DOHH2 (cell line): ENCODE results near the gene RAD51C.

Experiments used
- H3F3A ChIP-seq: fragments of 200-600 bp; sonication (generic), shearing (Covaris generic); 2 replicates; pipeline ENCODE4 v1.6.0; 2016; ENCODE audit warnings: antibody characterized with exemption, mild to moderate bottlenecking; ENCODE audit not compliant: control insufficient read depth, insufficient read depth
- H3K27ac ChIP-seq: fragments of 200-600 bp; sonication (generic); 2 replicates; pipeline ENCODE4 v1.5.1; 2014; ENCODE audit warnings: low read depth, mild to moderate bottlenecking, low read length, moderate library complexity
- H3K27me3 ChIP-seq: fragments of 200-600 bp; sonication (generic); 2 replicates; pipeline ENCODE4 v1.6.1; 2014; ENCODE audit warnings: mild to moderate bottlenecking, low read length, mixed read lengths; ENCODE audit not compliant: control insufficient read depth
- H3K36me3 ChIP-seq: fragments of 200-600 bp; sonication (generic); 2 replicates; pipeline ENCODE4 v1.6.1; 2014; ENCODE audit warnings: mild to moderate bottlenecking, low read length, moderate library complexity, mixed read lengths; ENCODE audit not compliant: control insufficient read depth
- H3K4me1 ChIP-seq: fragments of 200-600 bp; sonication (generic); 2 replicates; pipeline ENCODE4 v1.6.1; 2014; ENCODE audit warnings: mild to moderate bottlenecking, low read length, mixed read lengths; ENCODE audit not compliant: control insufficient read depth
- H3K4me2 ChIP-seq: fragments of 200-600 bp; sonication (generic); 2 replicates; pipeline ENCODE4 v1.6.0; 2014; ENCODE audit warnings: mild to moderate bottlenecking, low read length, moderate library complexity
- H3K4me3 ChIP-seq: fragments of 200-600 bp; sonication (generic); 2 replicates; pipeline ENCODE4 v1.5.1; 2014; ENCODE audit warnings: mild to moderate bottlenecking, low read length, mixed read lengths
- H3K79me2 ChIP-seq: fragments of 200-600 bp; sonication (generic); 2 replicates; pipeline ENCODE4 v1.6.1; 2014; ENCODE audit warnings: mild to moderate bottlenecking, low read length, mixed read lengths; ENCODE audit not compliant: control insufficient read depth
- H3K9me2 ChIP-seq: fragments of 200-600 bp; sonication (generic); replicated peaks from 2 replicates; pipeline ENCODE4 v1.6.1; 2014; ENCODE audit warnings: mild to moderate bottlenecking, low read length, mixed read lengths; ENCODE audit not compliant: control insufficient read depth
- H3K9me3 ChIP-seq: fragments of 200-600 bp; sonication (generic); 2 replicates; pipeline ENCODE4 v1.6.1; 2014; ENCODE audit warnings: antibody characterized with exemption, low read length, mixed read lengths; ENCODE audit not compliant: control insufficient read depth, insufficient read depth
- H4K20me1 ChIP-seq: fragments of 200-600 bp; sonication (generic); 2 replicates; pipeline ENCODE4 v1.6.0; 2014; ENCODE audit warnings: low read depth, mild to moderate bottlenecking, antibody characterized with exemption, low read length, moderate library complexity; ENCODE audit not compliant: control insufficient read depth, insufficient read depth
- CTCF ChIP-seq: fragments of 200-600 bp; sonication (generic); IDR thresholded peaks from one replicate; pipeline ENCODE4 v1.5.1; 2014; ENCODE audit warnings: antibody characterized with exemption, mild to moderate bottlenecking, low read depth, low read length; ENCODE audit not compliant: poor library complexity, severe bottlenecking
- EZH2phosphoT487 ChIP-seq: fragments of 200-600 bp; sonication (generic); IDR thresholded peaks from 2 replicates; pipeline ENCODE4 v1.6.1; 2017; ENCODE audit warnings: borderline replicate concordance, mild to moderate bottlenecking, antibody characterized with exemption, low read length, moderate library complexity, mixed read lengths

The RAD51C gene

GRCh38 chr17:58722274-58722673 is 29.9 kb downstream of the RAD51C start:
- H3K4me3 ChIP-seq, result no peak overlapping the region
- no peaks in the 10 kb centered on the region for H3K79me2 ChIP-seq
- peaks cover 3% of the 10 kb centered on the region; the same call in 1 of the 2 replicates for H3F3A ChIP-seq
- H3K9me3 ChIP-seq, result no peaks in the 10 kb centered on the region
- no peak overlapping the region for H3K27ac ChIP-seq
- no peaks in the 10 kb centered on the region for H3K9me2 ChIP-seq
- H3K4me2 ChIP-seq, result no peak overlapping the region
- TF ChIP-seq CTCF, result no peak
- TF ChIP-seq EZH2phosphoT487, result no peak
- no peaks in the 10 kb centered on the region for H3K4me1 ChIP-seq
- no peaks in the 10 kb centered on the region for H3K27me3 ChIP-seq
- no peaks in the 10 kb centered on the region for H4K20me1 ChIP-seq
- peaks cover 49% of the 10 kb centered on the region for H3K36me3 ChIP-seq

- peaks cover 48% of the 10 kb centered on the region for H3K36me3 ChIP-seq
- no peaks in the 10 kb centered on the region for H3K79me2 ChIP-seq
- no peaks in the 10 kb centered on the region for H3K4me1 ChIP-seq
- no peaks in the 10 kb centered on the region for H3K9me3 ChIP-seq
- H3F3A ChIP-seq, result peaks cover 3% of the 10 kb centered on the region; the same call in 1 of the 2 replicates
- no peak overlapping the region for H3K27ac ChIP-seq
- no peak overlapping the region for H3K4me3 ChIP-seq
- no peak overlapping the region for H3K4me2 ChIP-seq
- no peaks in the 10 kb centered on the region for H4K20me1 ChIP-seq
- no peaks in the 10 kb centered on the region for H3K9me2 ChIP-seq
- H3K27me3 ChIP-seq, result no peaks in the 10 kb centered on the region
- TF ChIP-seq CTCF, result no peak
- TF ChIP-seq EZH2phosphoT487, result no peak
These were observed 30.3 kb downstream of the RAD51C start for GRCh38 chr17:58722696-58723095.

- no peak overlapping the region for H3K4me2 ChIP-seq
- no peaks in the 10 kb centered on the region for H3K79me2 ChIP-seq
- no peaks in the 10 kb centered on the region for H3K4me1 ChIP-seq
- no peaks in the 10 kb centered on the region for H3K9me2 ChIP-seq
- H3K36me3 ChIP-seq, result peaks cover 30% of the 10 kb centered on the region
- H3K27me3 ChIP-seq, result no peaks in the 10 kb centered on the region
- H3K27ac ChIP-seq, result no peak overlapping the region
- no peaks in the 10 kb centered on the region for H3K9me3 ChIP-seq
- H3K4me3 ChIP-seq, result no peak overlapping the region
- TF ChIP-seq CTCF (no peak), EZH2phosphoT487 (no peak)
- H4K20me1 ChIP-seq, result no peaks in the 10 kb centered on the region
- peaks cover 3% of the 10 kb centered on the region; the same call in 1 of the 2 replicates for H3F3A ChIP-seq
These were observed 36.4 kb downstream of the RAD51C start for GRCh38 chr17:58728798-58729197.
